Neural progenitor cell (in vitro differentiated cells): ENCODE measurements around the gene WSCD1.

Experiments
- CTCF ChIP-seq: fragments of 200-600 bp; sonication (generic); IDR thresholded peaks from 2 replicates; pipeline ENCODE4 v1.5.1; 2017; ENCODE audit warnings: antibody characterized with exemption, mild to moderate bottlenecking
- EZH2 ChIP-seq: fragments of 200-600 bp; sonication (generic); IDR thresholded peaks from 2 replicates; pipeline ENCODE4 v1.6.1; 2017; ENCODE audit warnings: antibody characterized with exemption, mild to moderate bottlenecking, moderate library complexity

DNA sequence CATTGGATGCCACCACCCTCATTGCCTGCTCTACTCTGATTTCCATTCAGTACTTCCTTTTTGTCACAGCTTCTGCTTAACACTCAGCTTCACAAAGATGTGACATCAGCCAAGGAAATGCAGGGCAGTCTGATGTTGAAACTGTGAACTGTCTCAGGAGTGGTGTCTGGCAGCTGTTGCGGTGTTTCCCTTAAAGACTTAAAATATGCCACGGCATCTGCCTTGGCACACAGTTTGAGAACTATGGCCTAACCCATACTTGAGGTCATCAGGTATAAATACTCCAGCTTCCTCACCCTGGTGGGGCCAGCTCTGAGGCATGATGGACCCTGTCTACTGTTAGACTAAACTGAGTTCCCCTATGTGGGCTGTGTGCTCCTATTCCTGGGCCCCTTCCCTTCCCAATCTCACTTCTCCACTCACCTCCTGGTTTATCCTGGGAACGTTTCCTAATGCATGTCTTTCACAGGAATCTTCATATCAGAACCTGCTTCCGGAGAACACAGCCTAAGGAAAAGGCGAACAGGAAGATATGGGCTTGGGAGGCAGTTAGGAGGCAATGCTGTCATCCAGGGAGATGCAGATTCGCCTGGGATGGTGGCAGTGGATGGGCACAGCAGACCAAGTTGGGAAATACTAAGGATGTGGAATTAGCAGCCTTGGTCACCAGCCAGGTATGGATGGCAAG lies 96.5 kb downstream of the WSCD1 start:
- no peak for TF ChIP-seq CTCF
- no peak for TF ChIP-seq EZH2
